Measurements from ENCODE around the gene SPTBN1. TPM values are rescaled to one million over a fixed set of nuclear protein-coding genes. Genes with fewer than 3 reads are reported as not detected.

The SPTBN1 gene
- total and polyA plus RNA-seq, 2 experiments from 2014 or later, result 125 to 435 TPM

GRCh38 chr2:54683596-54683995 lies 227.5 kb downstream of the SPTBN1 start:
- Histone ChIP-seq H3K27ac (no peak overlapping the region), H3K9me3 (ENCODE audit: low read depth) (no peaks in the 10 kb centered on the region), H3K27me3 (no peaks in the 10 kb centered on the region), H3K4me1 (ENCODE audit: low read depth) (no peaks in the 10 kb centered on the region), H3K36me3 (no peaks in the 10 kb centered on the region), H3K4me3 (no peak overlapping the region)
- DNase-seq (ENCODE audit: low read depth in 1 of 2, low spot score in 1 of 2), result no peak
- no peak for TF ChIP-seq CTCF (IDR thresholded peaks at IDR 0.05; ENCODE audit: low read depth, low read length)

DNA sequence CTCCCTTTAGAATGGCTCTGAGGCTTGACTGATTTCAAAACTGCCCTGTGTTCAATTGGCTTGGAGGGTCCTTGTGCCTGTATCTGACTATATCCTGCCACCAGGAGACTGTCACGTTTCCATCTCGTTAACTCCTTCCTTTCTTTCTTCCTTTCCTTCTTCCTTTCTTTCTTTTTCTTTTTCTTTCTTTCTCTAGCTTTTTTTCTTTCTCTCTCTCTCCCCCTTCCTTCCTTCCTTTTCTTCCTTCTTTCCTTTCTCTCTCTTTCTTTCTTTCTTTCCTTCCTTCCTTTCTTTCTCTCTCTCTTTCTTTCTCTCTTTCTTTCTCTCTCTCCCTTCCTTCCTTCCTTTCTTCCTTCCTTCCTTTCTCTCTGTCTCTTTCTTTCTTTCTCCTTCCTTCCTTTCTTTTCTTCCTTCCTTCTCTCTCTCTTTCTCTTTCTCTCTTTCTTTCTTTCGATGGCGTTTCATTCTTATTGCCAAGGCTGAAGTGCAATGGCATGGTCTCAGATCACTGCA lies 229.2 kb downstream of the SPTBN1 start:
- TF ChIP-seq CTCF (IDR thresholded peaks at IDR 0.05; ENCODE audit: low read depth, low read length), result no peak

DNA sequence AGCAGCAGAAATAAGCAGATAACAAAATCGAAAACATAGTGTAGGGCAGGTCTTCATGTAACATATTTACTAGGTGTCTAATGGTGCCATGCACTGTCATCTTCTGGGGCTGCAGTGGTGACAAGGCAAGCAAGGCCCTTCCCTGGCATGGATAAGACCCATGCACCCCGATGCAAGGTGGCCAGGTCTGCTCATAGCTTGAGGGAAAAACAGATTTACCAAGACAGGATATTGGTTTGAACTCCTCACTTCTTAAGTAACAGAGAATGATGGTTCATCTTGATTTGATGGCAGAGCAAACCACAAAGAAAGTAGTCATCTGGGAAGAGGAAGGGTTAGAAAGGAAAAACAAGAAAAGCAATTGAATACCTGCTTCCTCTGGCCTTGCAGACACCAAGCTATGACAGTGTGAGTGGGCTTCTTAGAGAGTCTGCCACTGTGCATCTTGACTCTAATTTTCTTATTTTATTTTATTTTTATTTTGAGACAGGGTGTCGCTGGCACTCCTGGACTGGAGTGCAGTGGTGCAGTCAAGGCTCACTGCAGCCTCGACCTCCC lies 231.5 kb downstream of the SPTBN1 start:
- Histone ChIP-seq H3K9me3 (ENCODE audit: low read depth) (no peaks in the 10 kb centered on the region), H3K4me1 (ENCODE audit: low read depth) (no peaks in the 10 kb centered on the region), H3K4me3 (no peak overlapping the region), H3K27me3 (no peaks in the 10 kb centered on the region), H3K36me3 (no peaks in the 10 kb centered on the region), H3K27ac (no peak overlapping the region)
- no peak for DNase-seq (ENCODE audit: low read depth in 1 of 2, low spot score in 1 of 2)
- no peak for TF ChIP-seq CTCF (IDR thresholded peaks at IDR 0.05; ENCODE audit: low read depth, low read length)

More for the DNA sequence above, 229.2 kb downstream of the SPTBN1 start:
- H3K4me1 ChIP-seq (ENCODE audit: low read depth), result no peaks in the 10 kb centered on the region
- no peaks in the 10 kb centered on the region for H3K27me3 ChIP-seq
- no peak for DNase-seq (ENCODE audit: low read depth in 1 of 2, low spot score in 1 of 2)
- no peaks in the 10 kb centered on the region for H3K36me3 ChIP-seq
- no peaks in the 10 kb centered on the region for H3K9me3 ChIP-seq (ENCODE audit: low read depth)
- no peak overlapping the region for H3K27ac ChIP-seq
- H3K4me3 ChIP-seq, result no peak overlapping the region

DNA sequence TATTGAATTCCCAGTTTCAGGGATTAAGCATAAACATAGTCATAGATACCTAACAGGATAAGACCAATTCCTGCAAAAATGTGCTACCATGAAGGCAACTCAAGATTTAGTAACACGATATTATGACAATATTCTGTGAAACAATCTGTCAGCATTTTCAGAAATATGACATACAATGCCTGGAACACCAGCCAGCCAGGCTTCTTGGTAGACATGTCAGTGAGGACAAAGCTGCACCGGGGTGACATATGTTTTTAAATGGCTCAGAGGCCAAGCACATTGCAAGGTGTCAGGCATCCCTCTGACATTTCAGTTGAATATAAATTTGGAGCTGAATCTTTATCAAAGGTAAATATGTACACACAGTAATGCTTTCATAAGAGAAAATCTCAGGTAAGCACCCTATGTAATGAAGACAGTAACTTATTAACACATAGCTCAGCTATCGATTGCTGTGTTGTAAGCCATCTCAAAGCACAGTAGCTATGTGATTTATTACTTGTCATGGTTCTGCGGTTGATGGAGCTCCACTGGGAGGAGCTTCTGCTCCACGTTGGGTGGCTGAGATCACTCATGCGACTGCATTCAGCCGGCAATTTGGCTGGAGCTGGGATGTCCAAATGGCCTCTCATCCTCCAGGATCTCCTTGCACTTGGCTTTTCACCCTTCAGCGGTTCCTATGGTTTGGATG lies 235.5 kb downstream of the SPTBN1 start:
- Histone ChIP-seq H3K27me3 (no peaks in the 10 kb centered on the region), H3K27ac (no peak overlapping the region), H3K4me3 (no peak overlapping the region), H3K4me1 (ENCODE audit: low read depth) (no peaks in the 10 kb centered on the region), H3K36me3 (no peaks in the 10 kb centered on the region), H3K9me3 (ENCODE audit: low read depth) (no peaks in the 10 kb centered on the region)
- DNase-seq (ENCODE audit: low read depth in 1 of 2, low spot score in 1 of 2), result no peak
- TF ChIP-seq CTCF (IDR thresholded peaks at IDR 0.05; ENCODE audit: low read depth, low read length), result no peak

DNA sequence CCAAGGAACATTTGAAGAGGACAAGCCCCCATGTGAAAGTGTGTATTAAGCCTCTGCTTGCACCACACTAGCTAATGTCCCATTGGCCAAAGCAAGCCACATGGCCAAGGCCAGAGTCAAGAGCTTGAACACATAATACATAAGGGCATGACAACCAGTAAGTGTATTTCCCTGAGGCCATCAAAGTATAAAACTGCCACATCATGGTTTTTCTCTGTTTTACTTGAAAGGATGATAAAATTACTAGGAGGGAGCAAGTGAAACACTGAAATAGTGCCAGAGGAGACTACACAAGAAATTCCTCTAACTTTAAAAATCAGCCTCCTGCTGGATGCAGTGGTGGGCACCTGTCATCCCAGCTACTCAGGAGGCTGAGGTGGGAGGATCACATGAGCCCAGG lies 236.4 kb downstream of the SPTBN1 start:
- H3K27me3 ChIP-seq, result no peaks in the 10 kb centered on the region
- H3K4me3 ChIP-seq, result no peak overlapping the region
- H3K36me3 ChIP-seq, result no peaks in the 10 kb centered on the region
- H3K27ac ChIP-seq, result no peak overlapping the region
- no peaks in the 10 kb centered on the region for H3K9me3 ChIP-seq (ENCODE audit: low read depth)
- H3K4me1 ChIP-seq (ENCODE audit: low read depth), result no peaks in the 10 kb centered on the region
- DNase-seq (ENCODE audit: low read depth in 1 of 2, low spot score in 1 of 2), result no peak
- no peak for TF ChIP-seq CTCF (IDR thresholded peaks at IDR 0.05; ENCODE audit: low read depth, low read length)
